Loucy (cell line): ENCODE results near the gene CIITA.

Experiments
- EZH2phosphoT487 ChIP-seq: fragments of 200-600 bp; IDR thresholded peaks from 2 replicates; pipeline ENCODE4 v1.6.1; 2018; ENCODE audit warnings: antibody characterized with exemption, mild to moderate bottlenecking, moderate library complexity, borderline replicate concordance
- TF ChIP-seq, protein P1 (sequence below): fragments of 200-600 bp; sonication (generic); conservative IDR thresholded peaks from 2 replicates; pipeline ENCODE4 v1.5.1; 2014; ENCODE audit warnings: mild to moderate bottlenecking, antibody characterized with exemption, low read length

DNA sequence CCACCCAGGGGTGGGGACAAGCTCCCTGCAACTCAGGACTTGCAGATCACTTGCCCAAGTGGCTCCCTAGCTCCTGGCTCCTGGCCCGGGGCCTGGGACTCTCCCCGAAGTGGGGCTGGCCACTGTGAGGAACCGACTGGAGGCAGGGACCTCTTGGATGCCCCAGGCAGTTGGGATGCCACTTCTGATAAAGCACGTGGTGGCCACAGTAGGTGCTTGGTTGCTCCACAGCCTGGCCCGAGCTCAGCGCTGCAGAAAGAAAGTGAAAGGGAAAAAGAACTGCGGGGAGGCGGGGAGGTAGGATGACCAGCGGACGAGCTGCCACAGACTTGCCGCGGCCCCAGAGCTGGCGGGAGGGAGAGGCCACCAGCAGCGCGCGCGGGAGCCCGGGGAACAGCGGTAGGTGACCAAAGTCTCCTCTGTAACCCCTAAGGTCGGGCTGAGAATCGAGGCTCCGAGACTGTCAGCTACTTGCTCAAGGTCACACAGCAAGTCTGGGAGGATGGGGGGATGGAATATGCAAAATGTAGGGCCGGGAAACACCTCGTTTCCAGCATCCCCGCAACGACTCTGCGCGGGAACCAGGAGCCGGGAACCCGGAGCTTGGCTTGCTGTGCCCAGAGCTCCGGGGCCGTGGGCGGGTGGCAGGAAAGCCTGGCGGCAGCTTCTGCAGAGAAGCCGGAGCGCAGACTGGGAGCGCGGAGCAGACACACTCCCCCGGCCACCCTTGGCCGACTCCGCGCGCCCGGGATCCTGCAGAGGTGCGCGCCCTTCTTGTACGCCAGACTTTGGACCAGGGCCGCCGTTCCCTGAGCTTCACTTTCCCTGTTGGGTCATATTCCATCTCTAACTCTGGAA is 1.9 kb downstream of the CIITA start:
- TF ChIP-seq, protein P1, sequence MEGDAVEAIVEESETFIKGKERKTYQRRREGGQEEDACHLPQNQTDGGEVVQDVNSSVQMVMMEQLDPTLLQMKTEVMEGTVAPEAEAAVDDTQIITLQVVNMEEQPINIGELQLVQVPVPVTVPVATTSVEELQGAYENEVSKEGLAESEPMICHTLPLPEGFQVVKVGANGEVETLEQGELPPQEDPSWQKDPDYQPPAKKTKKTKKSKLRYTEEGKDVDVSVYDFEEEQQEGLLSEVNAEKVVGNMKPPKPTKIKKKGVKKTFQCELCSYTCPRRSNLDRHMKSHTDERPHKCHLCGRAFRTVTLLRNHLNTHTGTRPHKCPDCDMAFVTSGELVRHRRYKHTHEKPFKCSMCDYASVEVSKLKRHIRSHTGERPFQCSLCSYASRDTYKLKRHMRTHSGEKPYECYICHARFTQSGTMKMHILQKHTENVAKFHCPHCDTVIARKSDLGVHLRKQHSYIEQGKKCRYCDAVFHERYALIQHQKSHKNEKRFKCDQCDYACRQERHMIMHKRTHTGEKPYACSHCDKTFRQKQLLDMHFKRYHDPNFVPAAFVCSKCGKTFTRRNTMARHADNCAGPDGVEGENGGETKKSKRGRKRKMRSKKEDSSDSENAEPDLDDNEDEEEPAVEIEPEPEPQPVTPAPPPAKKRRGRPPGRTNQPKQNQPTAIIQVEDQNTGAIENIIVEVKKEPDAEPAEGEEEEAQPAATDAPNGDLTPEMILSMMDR: no peak
- no peak for TF ChIP-seq EZH2phosphoT487
